ENCODE data around the gene RPL32.

Gene RPL32

DNA sequence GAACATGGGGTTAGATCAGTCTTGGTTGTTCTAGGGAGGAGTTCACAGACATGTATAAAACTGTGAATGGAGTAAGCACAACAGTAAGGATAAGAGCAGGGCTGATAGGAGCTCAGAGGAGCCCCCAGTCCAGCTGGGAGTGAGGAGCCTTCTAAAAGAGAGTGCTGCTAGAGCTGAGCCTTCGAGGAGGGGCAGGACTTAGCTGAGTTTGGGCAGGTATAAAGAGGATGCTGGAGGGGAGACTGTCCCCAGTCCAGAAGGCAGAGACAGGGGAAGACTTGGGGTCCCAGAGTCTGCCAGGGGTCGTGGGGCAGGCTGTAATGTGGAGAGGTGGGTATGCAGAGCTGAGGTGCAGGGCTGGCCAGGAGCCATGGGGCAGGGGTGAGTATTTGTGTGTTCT lies 32.8 kb downstream of the RPL32 start:
- peaks cover 28% of the 10 kb centered on the region for H3K36me3 ChIP-seq
- H3K4me3 ChIP-seq (ENCODE audit: low read depth, low read length) = no peak overlapping the region
- H3K27me3 ChIP-seq (ENCODE audit: insufficient read depth, low read depth, severe bottlenecking) = no peaks in the 10 kb centered on the region
- no peak for DNase-seq
- H3K9me3 ChIP-seq (ENCODE audit: severe bottlenecking) = no peaks in the 10 kb centered on the region
- H3K27ac ChIP-seq = no peak overlapping the region
- TF ChIP-seq, protein P1, sequence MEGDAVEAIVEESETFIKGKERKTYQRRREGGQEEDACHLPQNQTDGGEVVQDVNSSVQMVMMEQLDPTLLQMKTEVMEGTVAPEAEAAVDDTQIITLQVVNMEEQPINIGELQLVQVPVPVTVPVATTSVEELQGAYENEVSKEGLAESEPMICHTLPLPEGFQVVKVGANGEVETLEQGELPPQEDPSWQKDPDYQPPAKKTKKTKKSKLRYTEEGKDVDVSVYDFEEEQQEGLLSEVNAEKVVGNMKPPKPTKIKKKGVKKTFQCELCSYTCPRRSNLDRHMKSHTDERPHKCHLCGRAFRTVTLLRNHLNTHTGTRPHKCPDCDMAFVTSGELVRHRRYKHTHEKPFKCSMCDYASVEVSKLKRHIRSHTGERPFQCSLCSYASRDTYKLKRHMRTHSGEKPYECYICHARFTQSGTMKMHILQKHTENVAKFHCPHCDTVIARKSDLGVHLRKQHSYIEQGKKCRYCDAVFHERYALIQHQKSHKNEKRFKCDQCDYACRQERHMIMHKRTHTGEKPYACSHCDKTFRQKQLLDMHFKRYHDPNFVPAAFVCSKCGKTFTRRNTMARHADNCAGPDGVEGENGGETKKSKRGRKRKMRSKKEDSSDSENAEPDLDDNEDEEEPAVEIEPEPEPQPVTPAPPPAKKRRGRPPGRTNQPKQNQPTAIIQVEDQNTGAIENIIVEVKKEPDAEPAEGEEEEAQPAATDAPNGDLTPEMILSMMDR (IDR thresholded peaks at IDR 0.05; ENCODE audit: low read depth, low read length) = no peak

DNA sequence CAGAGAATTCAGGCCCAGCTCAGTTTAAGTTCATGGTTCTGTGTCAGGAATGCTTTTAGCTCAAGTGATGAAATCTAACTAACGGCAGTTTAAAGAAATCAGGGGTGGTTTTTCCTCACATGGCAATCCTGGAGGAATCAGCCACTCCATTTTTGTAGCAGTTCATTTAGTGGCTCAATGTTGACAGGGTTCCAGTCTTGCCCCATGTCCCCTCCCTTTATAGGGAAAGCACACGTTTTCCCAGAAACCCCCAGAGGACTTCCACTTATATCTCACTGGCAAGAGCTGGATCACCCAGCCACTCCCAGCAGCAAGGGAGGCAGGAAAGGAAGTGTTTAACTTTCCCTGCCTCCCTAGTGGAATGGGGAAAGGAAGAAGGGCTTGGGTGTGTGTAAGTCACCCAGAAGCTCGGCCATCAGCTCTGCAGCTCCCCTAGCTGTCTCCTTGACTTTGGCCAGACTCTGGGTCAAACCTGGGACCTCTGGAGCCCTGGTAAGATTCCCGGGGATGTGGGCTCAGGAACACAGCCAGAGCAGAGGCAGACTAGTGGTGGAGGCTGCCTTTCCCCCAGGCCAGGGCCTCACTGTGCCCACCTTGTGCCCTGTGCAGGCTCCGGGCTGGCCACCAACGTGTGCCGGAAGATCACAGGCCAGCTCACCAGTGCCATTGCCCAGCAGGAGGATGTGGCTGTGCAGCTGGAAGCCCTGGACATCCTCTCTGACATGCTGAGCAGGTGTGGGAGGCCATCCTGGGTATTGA lies 33.6 kb downstream of the RPL32 start:
- TF ChIP-seq, protein P1 (IDR thresholded peaks at IDR 0.05; ENCODE audit: low read depth, low read length) = no peak
- Histone ChIP-seq H3K27ac (no peak overlapping the region), H3K36me3 (peaks cover 29% of the 10 kb centered on the region), H3K9me3 (ENCODE audit: severe bottlenecking) (no peaks in the 10 kb centered on the region), H3K4me3 (ENCODE audit: low read depth, low read length) (no peak overlapping the region), H3K27me3 (ENCODE audit: insufficient read depth, low read depth, severe bottlenecking) (no peaks in the 10 kb centered on the region)
- DNase-seq = no peak

DNA sequence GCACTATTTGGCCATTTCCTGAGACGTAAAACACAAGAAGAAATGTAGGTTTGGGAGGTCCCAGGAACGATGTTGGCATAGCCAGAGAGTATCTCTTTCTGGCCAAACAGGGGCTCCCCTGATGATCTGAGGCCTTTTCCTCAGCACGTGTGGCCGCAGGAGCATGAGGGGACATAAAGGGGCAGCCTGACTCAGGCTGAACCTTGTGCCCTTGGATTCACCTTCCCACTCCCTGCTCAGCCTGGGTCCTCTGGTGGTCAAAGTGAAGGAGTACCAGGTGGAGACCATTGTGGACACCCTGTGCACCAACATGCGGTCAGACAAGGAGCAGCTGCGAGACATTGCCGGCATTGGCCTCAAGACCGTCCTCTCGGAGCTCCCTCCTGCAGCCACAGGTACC lies 34.3 kb downstream of the RPL32 start:
- Histone ChIP-seq H3K9me3 (ENCODE audit: severe bottlenecking) (no peaks in the 10 kb centered on the region), H3K27me3 (ENCODE audit: insufficient read depth, low read depth, severe bottlenecking) (no peaks in the 10 kb centered on the region), H3K36me3 (peaks cover 29% of the 10 kb centered on the region), H3K4me3 (ENCODE audit: low read depth, low read length) (no peak overlapping the region), H3K27ac (no peak overlapping the region)
- DNase-seq = no peak
- TF ChIP-seq, protein P1 (IDR thresholded peaks at IDR 0.05; ENCODE audit: low read depth, low read length) = peak; percentile 36

DNA sequence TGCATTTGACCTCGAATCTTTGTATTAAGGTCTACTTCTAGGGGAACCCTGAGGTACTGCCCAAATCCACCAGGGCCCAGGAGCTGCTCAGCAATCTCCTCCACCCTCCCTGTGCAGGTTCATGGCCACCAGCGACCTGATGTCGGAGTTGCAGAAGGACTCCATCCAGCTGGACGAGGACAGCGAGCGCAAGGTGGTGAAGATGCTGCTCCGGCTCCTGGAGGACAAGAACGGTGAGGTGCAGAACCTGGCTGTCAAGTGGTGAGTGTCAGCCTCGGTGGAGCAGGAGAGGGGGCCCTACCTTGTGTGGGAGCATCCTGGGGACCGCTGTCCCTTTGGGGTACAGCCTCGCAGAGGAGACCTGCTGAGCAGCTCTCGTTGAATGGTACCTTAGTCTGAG lies 38.0 kb downstream of the RPL32 start:
- Histone ChIP-seq H3K4me3 (ENCODE audit: low read depth, low read length) (no peak overlapping the region), H3K27ac (no peak overlapping the region), H3K36me3 (peaks cover 29% of the 10 kb centered on the region), H3K27me3 (ENCODE audit: insufficient read depth, low read depth, severe bottlenecking) (no peaks in the 10 kb centered on the region), H3K9me3 (ENCODE audit: severe bottlenecking) (no peaks in the 10 kb centered on the region)
- TF ChIP-seq, protein P1 (IDR thresholded peaks at IDR 0.05; ENCODE audit: low read depth, low read length) = no peak
- no peak for DNase-seq

DNA sequence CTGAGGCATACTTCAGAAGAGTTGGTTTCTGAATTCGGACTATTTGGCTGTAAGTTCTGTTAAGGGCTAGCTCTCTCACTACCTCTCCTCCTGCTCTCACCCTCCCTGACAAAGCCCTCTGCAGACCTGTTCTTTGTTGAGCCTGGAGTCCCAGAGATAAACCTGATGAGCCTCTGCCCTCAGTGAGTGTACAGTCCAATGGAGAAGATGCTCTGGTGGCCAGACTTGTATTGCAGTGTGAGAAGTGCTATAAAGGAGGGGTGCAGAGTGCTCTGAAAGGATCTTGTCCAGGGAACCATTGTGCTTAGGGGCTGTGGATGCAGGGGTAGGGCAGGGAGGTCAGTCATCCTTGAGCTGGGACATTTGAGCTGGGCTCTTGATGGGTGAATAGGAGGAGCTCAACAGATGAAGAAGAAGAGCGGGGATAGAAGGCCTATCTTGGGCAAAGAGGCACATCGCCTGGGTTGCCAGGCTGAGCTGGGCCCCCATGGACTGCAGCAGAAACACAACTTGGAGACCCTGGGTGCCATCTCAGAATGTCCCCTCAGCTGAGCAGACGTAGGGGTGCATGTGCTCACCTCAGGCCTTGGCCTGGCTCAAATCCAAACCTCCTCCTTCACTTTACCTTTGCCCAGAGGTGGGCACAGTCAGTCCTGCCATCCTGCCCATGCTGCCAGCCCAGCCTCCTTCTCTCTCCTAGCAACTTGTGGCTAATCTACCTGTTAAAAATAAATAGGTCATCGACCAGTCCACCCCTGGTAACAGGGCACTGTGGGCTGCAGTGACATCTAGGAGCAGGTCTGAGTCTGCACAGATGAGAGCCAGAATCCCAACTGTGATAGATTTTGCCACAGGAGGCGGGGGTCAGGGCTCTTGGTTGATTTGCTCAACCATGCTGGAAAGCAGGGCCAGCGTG lies 41.6 kb downstream of the RPL32 start:
- Histone ChIP-seq H3K27ac (no peak overlapping the region), H3K9me3 (ENCODE audit: severe bottlenecking) (no peaks in the 10 kb centered on the region), H3K4me3 (ENCODE audit: low read depth, low read length) (no peak overlapping the region), H3K27me3 (ENCODE audit: insufficient read depth, low read depth, severe bottlenecking) (no peaks in the 10 kb centered on the region), H3K36me3 (peaks cover 17% of the 10 kb centered on the region)
- TF ChIP-seq, protein P1 (IDR thresholded peaks at IDR 0.05; ENCODE audit: low read depth, low read length) = no peak
- DNase-seq = no peak

Measured in WERI-Rb-1 (cell line).